Natural killer cell (primary cell): ENCODE results near the gene MAP3K21. TPM values are rescaled to one million over a fixed set of nuclear protein-coding genes. Genes with fewer than 3 reads are reported as not detected.

Experiments used
- ATAC-seq, 3 donors: fragments of 150-1000 bp in 2 of 3; fragments of 200-7000 bp in 1 of 3; cut with Tn5 transposase; 1 replicate in 1 of 3; 2 replicates in 2 of 3; pipeline ENCODE4 v1.10.0; 2021; ENCODE audit warnings: mild to moderate bottlenecking in 2 of 3, moderate library complexity in 2 of 3
- DNase-seq, 2 donors: peaks; one replicate each; pipeline versions ENCODE4 v3.0.0 to v3.0.0-alpha.2; 2013 to 2021; ENCODE audit warnings: mixed read lengths in 1 of 2
- H3K27ac ChIP-seq: one replicate; pipeline ENCODE4 v1.5.1; 2013; ENCODE audit warnings: mild to moderate bottlenecking, low read length
- H3K27me3 ChIP-seq: one replicate; pipeline ENCODE4 v1.6.1; 2013; ENCODE audit warnings: low read length; ENCODE audit not compliant: control insufficient read depth, insufficient read depth
- H3K36me3 ChIP-seq: one replicate; pipeline ENCODE4 v1.6.1; 2013; ENCODE audit warnings: low read length; ENCODE audit not compliant: control insufficient read depth, insufficient read depth
- H3K4me1 ChIP-seq: one replicate; pipeline ENCODE4 v1.6.1; 2013; ENCODE audit warnings: low read length; ENCODE audit not compliant: control insufficient read depth, insufficient read depth
- H3K4me3 ChIP-seq: one replicate; pipeline ENCODE4 v1.5.1; 2013; ENCODE audit warnings: low read length
- H3K9me3 ChIP-seq: one replicate; pipeline ENCODE4 v1.6.1; 2013; ENCODE audit warnings: low read length; ENCODE audit not compliant: control insufficient read depth, insufficient read depth
- H3K27ac Mint-ChIP-seq, 2 donors: one replicate each; pipeline ENCODE4 v1.8.0; 2022; ENCODE audit warnings: mild to moderate bottlenecking in 2 of 2, mixed read lengths in 2 of 2, moderate library complexity in 1 of 2
- H3K27me3 Mint-ChIP-seq, 2 donors: one replicate each; pipeline ENCODE4 v1.8.0; 2022; ENCODE audit warnings: low read depth in 2 of 2, mixed read lengths in 2 of 2
- H3K36me3 Mint-ChIP-seq: one replicate; pipeline ENCODE4 v1.8.0; 2022; ENCODE audit warnings: mixed read lengths
- H3K4me1 Mint-ChIP-seq, 2 donors: one replicate each; pipeline ENCODE4 v1.8.0; 2022; ENCODE audit warnings: mixed read lengths in 2 of 2
- H3K4me3 Mint-ChIP-seq: one replicate; pipeline ENCODE4 v1.8.0; 2022; ENCODE audit warnings: mild to moderate bottlenecking, moderate library complexity, mixed read lengths
- H3K9me3 Mint-ChIP-seq, 2 donors: one replicate each; pipeline ENCODE4 v1.8.0; 2022; ENCODE audit warnings: mixed read lengths in 2 of 2
- CTCF ChIP-seq: fragments of 200-600 bp; IDR thresholded peaks from one replicate; pipeline ENCODE4 v1.8.0; 2022; ENCODE audit warnings: antibody characterized with exemption
- WGBS: methylation state at CpG from one replicate; pipeline ENCODE4 v1.1.7; 2013; ENCODE audit warnings: missing lambda C conversion rate; ENCODE audit not compliant: insufficient coverage; 5-methylcytosine and 5-hydroxymethylcytosine counted together
- intact Hi-C: fragments of 100-400 bp; cut with micrococcal nuclease; formaldehyde crosslinking; loops from one replicate; pipeline ENCODE4 v1.14.2; 2022
- total RNA-seq, 4 donors: library from RNA; stranded (reverse); fragments of 120-200 nt in 1 of 4; gene quantifications; one replicate each; pipeline versions ENCODE4 v1.2.3 to v1.2.4, GENCODE V29; 2013 to 2022

Gene MAP3K21
- total RNA-seq, 3 donors from 2014 or later (not counting 1 experiment from before 2014, with no cell fraction given) = 0.14 to 0.70 (median 0.27) TPM

GRCh38 chr1:233328142-233328921, 808 bp downstream of the MAP3K21 start:
- peak in 1 of 2 donors; percentile 59 for DNase-seq
- Mint-ChIP-seq H3K9me3 (peaks cover 0 to 3% of the 10 kb centered on the region in 2 donors), H3K27me3 (peaks cover 6 to 16% of the 10 kb centered on the region in 2 donors), H3K4me3 (peak overlapping the region; percentile 75), H3K27ac (no peak overlapping the region), H3K36me3 (no peaks in the 10 kb centered on the region), H3K4me1 (peaks cover 0 to 13% of the 10 kb centered on the region in 2 donors)
- under 1% methylated on average over 96 of the region's 96 CpGs for WGBS
- intact Hi-C loops = no loop called here
- no peak for TF ChIP-seq CTCF
- ATAC-seq = peak in 2 of 3 donors; percentile 21 to 37
- H3K27ac ChIP-seq = no peak overlapping the region
- H3K4me3 ChIP-seq = peak overlapping the region; percentile 20
- peaks cover 5% of the 10 kb centered on the region for H3K27me3 ChIP-seq
- no peaks in the 10 kb centered on the region for H3K9me3 ChIP-seq
- peaks cover 16% of the 10 kb centered on the region for H3K4me1 ChIP-seq
- no peaks in the 10 kb centered on the region for H3K36me3 ChIP-seq

- no peak for TF ChIP-seq CTCF
Measured at GRCh38 chr1:233331676-233332519, 4.4 kb downstream of the MAP3K21 start.

GRCh38 chr1:233333086-233333485, 5.6 kb downstream of the MAP3K21 start:
- H3K36me3 ChIP-seq = no peaks in the 10 kb centered on the region
- ATAC-seq (no peak), DNase-seq (no peak)
- Mint-ChIP-seq H3K4me3 (no peak overlapping the region), H3K27ac (no peak overlapping the region), H3K9me3 (no peaks in the 10 kb centered on the region), H3K27me3 (peaks cover 13 to 32% of the 10 kb centered on the region in 2 donors), H3K4me1 (peaks cover 0 to 7% of the 10 kb centered on the region in 2 donors), H3K36me3 (no peaks in the 10 kb centered on the region)
- TF ChIP-seq CTCF = no peak
- no peak overlapping the region for H3K27ac ChIP-seq
- WGBS = 100% methylated on average over 1 of the region's 1 CpG
- intact Hi-C loops = no loop called here
- H3K9me3 ChIP-seq = no peaks in the 10 kb centered on the region
- peaks cover 9% of the 10 kb centered on the region for H3K27me3 ChIP-seq
- peaks cover 11% of the 10 kb centered on the region for H3K4me1 ChIP-seq
- no peak overlapping the region for H3K4me3 ChIP-seq

More at GRCh38 chr1:233331676-233332519, 4.4 kb downstream of the MAP3K21 start:
- Mint-ChIP-seq H3K4me1 (peaks cover 0 to 10% of the 10 kb centered on the region in 2 donors), H3K9me3 (no peaks in the 10 kb centered on the region), H3K4me3 (no peak overlapping the region), H3K27ac (no peak overlapping the region), H3K36me3 (no peaks in the 10 kb centered on the region), H3K27me3 (peaks cover 13 to 21% of the 10 kb centered on the region in 2 donors)
- no peak for DNase-seq
- H3K36me3 ChIP-seq = no peaks in the 10 kb centered on the region
- ATAC-seq = no peak
- H3K4me1 ChIP-seq = peaks cover 13% of the 10 kb centered on the region
- no peaks in the 10 kb centered on the region for H3K9me3 ChIP-seq
- intact Hi-C loops = no loop called here
- H3K27me3 ChIP-seq = peaks cover 9% of the 10 kb centered on the region
- H3K27ac ChIP-seq = no peak overlapping the region
- no peak overlapping the region for H3K4me3 ChIP-seq
- 81% methylated on average over 8 of the region's 8 CpGs for WGBS
